Renal cortex interstitium (tissue), 11 donors: Measurements from ENCODE around the gene NLN. TPM values are rescaled to one million over a fixed set of nuclear protein-coding genes. Genes with fewer than 3 reads are reported as not detected.
"Not testable (repeated sequence)": the region's sequence is repeated elsewhere in the genome, so short reads cannot be mapped to it uniquely, and the experiment has no call there.

Experiments
- DNase-seq, 11 donors: peaks; one replicate each; pipeline ENCODE4 v3.0.0-alpha.2; 2013; ENCODE audit warnings: low read depth in 9 of 11, low spot score in 4 of 11; ENCODE audit errors: extremely low read depth in 1 of 11
- polyA plus RNA-seq, 3 donors: library from polyadenylated mRNA; unstranded; fragments of 120-200 nt; gene quantifications; one replicate each; pipeline ENCODE4 v1.2.1, GENCODE V29; 2013; ENCODE audit not compliant: insufficient read length in 3 of 3

Gene NLN
- polyA plus RNA-seq, 3 donors: 37.4 to 39.7 (median 37.6) TPM

- peak in 10 of 11 donors; percentile 22 to 56 (median 40) for DNase-seq
Observed at GRCh38 chr5:65721050-65721719, 820 bp upstream of the NLN start.

GRCh38 chr5:65722575-65723403 lies 784 bp downstream of the NLN start:
- peak in 9 of 11 donors; percentile 37 to 66 (median 45) for DNase-seq

DNA sequence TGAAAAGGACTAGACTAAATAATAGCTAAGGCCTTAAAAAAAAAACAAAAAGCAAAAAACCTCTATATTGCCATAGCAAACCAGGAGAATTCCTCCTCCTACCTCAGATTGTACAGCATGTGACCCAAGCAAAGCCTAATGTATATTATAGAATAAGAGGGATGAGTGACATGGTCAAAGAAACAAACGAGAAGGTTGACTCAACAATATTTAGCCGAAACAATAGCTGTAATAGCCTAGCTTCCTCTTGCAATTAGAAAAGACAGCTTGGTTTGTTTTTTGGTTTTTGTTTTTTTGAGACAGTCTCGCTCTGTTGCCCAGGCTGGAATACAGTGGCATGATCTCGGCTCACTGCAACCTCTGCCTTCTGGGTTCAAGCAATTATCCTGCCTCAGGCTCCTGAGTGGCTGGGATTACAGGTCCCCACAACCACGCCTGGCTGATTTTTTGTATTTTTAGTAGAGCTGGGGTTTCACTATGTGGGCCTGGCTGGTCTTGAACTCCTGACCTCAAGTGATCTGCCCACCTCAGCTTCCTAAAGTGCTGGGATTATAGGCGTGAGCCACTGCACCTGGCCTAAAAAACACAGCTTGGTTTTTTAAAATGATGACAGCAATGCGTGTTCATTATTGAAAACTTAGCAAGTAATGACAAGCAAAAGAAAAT lies 5.6 kb downstream of the NLN start:
- no peak for DNase-seq

DNA sequence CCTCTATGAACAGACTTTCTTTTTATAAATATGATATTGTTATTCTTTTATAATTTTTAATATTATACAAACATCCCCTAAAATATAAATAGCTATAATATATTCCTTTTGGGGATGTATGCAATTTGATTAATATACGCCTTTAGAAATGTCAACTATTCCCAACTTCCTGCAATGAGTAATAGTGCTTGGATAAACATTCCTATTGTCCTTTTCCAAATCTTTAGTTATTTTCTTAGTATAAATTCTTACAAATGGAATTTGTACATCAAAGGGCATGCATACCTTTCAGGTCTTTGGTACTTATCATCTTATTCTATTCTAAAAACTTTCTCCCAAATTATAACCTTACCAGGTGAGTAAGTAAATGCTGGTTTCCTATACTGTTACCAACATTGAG lies 6.2 kb downstream of the NLN start:
- no peak for DNase-seq

- DNase-seq: no peak
Observed at GRCh38 chr5:65730910-65731309, 8.9 kb downstream of the NLN start.

DNA sequence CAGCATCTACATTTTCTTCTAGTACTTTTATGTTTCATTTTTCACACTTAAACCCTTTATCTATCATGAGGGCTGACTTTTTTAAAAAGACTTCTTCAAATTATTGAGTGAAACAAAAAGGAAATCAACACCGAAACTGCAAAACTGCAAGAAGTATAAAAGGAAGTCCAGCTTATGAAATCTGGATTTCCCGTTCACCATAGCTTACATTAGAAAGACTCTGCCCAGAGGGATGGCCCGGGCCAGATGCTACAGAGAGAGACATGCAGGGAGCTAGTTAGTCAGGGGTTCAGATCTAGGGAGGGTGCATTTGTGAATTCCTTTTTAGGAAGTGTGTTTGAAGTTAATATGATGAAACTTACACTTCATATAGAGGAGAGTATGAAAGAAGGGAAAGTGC lies 10.0 kb downstream of the NLN start:
- DNase-seq: not testable (repeated sequence)

- not testable (repeated sequence) for DNase-seq
Observed at GRCh38 chr5:65734196-65734775, 12.3 kb downstream of the NLN start.

DNA sequence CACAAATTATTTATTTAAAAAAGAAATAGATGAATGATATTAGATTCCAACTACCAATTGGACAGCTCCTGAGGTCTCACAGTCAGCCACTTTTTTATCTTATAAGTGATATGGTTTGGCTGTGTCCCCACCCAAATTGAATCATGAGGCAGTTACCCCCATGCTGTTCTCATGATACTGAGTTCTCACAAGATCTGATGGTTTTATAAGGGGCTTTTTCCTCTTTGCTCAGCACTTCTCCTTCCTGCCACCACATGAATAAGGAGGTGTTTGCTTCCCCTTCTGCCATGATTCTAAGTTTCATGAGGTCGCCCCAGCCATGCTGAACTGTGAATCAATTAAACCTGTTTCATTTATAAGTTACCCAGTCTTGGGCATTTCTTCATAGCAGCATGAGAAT lies 12.9 kb downstream of the NLN start:
- DNase-seq: no peak

GRCh38 chr5:65736011-65736410 lies 14.0 kb downstream of the NLN start:
- no peak for DNase-seq

GRCh38 chr5:65737842-65738241 lies 15.8 kb downstream of the NLN start:
- no peak for DNase-seq

DNA sequence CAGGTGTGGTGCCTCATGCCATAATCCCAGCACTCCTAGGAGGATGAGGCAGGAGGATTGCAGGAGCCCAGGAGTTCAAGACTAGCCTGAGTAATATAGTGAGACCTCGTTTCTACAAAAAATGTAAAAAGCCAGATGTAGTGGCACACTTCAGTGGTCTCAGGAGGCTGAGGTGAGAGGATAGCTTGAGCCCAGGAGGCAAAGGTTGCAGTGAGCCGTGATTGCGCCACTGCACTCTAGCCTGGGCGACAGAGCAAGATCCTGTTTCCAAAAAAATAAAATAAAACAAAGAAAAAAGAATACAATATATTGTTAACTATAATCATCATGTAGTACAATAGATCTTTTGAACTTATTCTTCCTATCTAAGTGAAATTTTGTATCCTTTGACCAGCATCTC lies 16.3 kb downstream of the NLN start:
- no peak for DNase-seq

DNA sequence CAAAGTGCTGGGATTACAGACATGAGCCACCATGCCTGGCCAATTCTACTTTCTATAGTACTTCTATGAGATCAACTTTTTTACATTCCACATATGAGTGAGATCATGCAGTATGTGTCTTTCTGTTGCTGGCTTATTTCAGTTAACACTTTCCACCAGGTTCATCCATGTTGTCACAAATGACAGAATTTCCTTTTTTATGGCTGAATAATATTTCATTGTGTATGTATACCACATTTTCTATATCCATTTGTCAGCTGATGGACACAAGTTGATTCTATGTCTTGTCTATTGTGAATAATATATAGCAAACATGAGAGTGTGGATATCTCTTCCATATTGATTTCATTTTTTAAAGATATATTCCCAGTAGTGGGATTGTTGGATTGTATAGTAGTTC lies 17.2 kb downstream of the NLN start:
- DNase-seq: no peak

DNA sequence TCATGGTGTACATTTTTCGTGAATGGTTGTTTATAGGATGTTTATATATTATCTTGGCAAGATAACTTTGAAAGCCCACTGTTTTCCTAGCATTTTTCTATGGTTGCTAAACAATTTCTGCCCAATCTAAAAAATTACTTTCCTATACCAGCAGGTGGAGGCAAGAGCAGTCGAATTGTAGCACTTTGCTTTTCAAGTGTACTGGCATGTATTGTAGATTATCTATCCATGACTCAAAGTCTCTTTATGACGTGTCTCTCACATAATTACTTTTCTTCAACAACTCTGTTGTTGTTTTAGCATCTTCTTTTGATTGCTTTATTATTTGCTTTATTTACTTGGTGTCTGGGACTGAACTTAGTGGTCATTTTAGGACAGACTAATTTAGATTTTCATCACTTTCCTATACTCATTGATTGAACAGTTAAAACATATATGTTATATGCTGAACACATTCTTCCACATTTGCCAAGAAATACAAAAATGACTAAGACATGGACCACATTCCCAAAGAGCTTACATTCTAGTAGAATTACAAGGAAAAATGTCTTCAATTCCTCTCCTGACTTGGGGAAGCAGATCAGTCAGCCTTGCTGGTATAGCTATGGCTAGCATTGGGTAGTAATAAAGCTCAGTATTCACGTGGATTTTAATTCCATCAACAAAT lies 20.7 kb downstream of the NLN start:
- DNase-seq: peak in 3 of 11 donors; percentile 5 to 32 (median 15)

DNA sequence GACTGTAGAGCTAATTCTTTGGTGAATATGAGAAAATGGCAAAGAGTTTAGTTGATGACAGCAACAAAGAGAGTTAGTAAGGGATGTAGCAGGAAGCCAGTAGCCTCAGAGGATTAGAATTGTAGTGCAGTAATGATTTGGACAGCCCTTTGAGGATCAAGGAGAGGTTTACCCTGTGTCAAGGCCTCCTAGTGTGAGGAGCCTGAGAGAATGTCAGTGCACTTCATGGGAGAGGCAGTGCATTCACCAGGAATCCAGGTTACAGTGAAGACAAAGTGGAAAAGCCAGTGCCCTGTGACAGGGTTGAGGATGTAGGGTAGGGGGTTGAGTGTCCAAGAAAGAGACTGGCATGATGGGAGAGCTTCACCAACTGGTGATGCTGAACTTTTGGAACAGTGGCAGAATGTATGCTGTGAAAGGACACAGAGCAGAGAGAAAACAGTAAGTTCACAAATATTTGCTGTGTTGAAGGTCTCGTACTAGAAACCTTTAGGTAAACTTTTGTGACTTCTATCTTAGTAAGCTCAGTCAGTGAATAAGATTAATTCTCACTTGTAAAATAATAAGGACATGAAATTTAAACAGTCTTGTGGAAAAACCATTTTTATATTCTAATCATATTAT lies 27.3 kb downstream of the NLN start:
- no peak for DNase-seq

DNA sequence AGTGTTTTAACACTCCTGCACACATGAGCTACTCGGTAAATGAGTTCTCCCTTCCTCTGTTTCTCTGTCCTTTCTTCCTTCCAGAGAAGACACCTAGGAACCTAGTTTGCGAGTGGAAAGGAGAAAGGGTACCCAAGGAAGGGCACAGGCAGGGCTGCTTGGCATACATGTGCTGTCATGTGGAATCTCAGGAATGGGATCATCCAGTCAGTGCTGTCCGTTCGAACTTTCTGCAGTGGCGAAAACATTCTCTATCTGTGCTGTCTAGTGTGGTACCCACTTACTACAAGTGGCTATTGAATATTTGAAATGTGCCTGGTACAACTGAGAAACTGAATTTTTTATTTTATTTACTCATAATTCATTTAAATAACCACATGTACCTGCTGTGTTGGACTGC lies 28.0 kb downstream of the NLN start:
- no peak for DNase-seq

DNA sequence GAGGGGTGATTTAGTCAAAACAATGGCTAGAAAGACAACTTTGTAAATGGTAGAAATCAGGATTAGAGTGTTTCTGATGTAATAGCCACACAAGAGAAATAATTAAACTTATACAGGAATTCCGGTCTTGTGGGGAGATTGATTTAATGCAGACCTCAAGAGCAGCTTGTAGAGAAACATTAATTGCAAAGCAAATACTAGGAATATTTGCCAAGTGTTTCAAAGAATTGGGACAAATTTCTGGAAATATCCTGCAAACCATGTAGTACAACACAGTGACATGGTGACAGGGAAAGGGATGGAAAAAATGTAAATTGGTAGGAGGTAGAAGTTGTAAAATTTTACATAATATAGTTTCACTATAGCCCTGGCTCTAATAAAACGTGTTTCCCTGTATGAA lies 28.9 kb downstream of the NLN start:
- no peak for DNase-seq

DNA sequence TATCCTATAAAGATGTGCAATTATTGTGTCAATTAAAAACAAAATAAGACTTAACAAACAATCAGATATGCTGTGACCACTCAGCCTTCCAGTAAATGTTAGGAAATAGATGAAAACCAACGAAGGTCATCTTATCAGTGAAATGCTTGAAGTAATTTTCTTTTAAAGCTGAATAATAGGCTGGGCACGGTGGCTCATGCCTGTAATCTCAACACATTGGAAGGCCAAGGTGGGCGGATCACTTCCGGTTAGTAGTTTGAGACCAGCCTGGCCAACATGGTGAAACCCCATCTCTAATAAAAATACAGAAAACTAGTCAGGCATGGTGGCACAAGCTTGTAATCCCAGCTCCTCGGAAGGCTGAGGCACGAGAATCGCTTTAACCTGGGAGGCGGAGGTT lies 31.2 kb downstream of the NLN start:
- no peak for DNase-seq

DNA sequence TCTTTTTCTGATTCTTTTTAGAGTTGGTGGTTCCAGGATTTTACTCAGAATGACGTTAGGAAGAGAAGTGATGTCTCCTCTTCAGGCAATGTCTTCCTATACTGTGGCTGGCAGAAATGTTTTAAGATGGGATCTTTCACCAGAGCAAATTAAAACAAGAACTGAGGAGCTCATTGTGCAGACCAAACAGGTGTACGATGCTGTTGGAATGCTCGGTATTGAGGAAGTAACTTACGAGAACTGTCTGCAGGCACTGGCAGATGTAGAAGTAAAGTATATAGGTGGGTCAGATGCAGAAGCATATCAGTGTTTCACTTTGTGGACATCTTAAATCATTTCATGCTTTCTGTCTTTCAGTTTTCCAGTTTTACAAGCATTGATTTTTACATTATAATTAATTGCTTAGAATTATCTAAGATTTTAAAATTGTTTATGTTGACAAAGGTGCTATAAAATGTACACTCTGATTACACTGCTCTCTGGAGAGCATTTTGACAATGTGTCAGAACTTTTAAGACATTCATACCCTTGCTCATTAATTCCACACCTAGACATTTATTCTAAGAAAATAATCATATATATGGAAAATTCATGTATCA lies 36.6 kb downstream of the NLN start:
- no peak for DNase-seq
